T-helper 9 cell (primary cell): Measurements from ENCODE around the gene PNMA5.
"Not testable (repeated sequence)": the region's sequence is repeated elsewhere in the genome, so short reads cannot be mapped to it uniquely, and the experiment has no call there.

Source experiments
- DNase-seq: peaks from one replicate; pipeline ENCODE4 v3.0.0-alpha.2; 2020
- total RNA-seq, 2 donors: gene quantifications; one replicate each; lab custom pipeline; 2026; lab: John Stamatoyannopoulos, UW

PNMA5 gene
- total RNA-seq, result 0.07 to 0.48 reads per million in 2 donors

DNA sequence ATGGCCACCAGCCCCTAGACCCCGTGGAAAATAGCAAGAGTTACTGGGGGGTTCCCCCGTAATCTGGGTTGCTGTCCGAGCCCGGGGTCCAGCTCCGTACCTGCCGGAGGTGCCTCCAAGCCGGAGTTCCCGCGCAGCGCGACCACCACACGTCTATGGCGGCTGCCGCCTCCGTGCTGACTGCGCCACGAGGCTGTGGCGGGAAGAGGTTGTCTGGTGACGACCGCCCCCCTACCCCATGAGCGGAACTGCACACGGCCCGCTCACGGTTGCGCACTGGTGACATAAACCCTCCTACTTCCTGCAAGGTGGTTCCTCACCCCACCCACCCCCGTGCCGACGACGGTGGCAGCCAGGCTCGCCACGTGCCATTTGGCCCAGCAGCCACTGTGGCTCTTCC, at the start of gene PNMA5:
PNMA5 (minus strand) TSS at position 184 of the 400 bp plus-strand sequence. CDS start 2,518 bp downstream, outside the sequence.
- DNase-seq, result no peak

DNA sequence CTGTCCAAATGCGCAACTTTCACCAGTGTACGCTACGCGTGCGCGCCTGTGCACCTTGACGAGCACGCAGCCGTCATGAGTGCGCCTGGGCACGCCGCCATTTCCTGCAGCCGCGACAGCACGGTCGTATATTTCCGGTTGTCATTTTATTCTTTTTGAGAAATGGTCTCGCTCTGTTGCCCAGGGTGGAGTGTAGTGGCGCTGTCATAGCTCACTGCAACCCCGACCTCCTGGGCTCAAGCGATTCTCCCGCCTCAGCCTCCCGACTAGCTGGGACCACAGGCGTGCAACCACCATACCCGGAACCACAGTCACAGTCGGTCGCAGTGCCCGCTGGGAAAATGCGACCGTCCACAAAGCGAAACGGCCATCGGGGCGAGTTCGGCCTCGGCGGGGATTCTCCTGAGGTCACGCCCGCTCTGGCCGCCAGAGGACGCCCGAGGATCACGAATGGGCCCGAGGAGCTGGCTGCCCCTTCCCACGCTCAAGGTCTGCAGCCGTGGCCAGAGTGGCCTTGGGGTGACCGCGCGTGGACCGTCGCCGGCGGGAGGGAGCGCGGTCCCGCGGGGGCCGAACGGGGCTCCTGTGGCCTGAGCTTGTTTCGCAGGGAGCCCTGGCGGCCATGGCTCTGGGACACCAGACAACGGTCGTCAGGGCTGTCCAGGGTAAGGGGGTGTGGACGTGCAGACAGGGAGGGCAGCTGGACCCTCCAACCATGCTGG, 38.6 kb upstream of the PNMA5 start:
- DNase-seq, result peak; percentile 52

DNA sequence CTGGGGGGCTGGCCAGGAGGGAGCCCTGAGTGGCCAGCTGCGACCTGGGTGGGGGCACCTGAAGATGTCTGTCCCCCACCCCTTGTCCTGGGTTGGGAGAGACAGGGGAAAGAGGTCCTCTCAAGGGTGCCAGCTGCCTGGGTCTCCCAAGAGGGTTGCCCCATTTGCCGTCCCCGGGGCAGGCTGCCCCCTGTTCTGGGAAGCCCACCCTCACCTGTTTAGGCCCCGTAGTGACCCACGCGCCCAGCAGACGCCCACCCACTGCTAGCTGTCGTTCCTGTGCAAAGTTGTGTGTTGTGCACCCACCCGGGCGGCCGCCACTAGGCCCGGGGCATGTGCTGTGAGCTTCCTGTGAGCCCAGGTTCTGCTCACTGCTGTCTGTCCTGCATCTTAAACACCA, 36.9 kb upstream of the PNMA5 start:
- DNase-seq, result no peak

DNA sequence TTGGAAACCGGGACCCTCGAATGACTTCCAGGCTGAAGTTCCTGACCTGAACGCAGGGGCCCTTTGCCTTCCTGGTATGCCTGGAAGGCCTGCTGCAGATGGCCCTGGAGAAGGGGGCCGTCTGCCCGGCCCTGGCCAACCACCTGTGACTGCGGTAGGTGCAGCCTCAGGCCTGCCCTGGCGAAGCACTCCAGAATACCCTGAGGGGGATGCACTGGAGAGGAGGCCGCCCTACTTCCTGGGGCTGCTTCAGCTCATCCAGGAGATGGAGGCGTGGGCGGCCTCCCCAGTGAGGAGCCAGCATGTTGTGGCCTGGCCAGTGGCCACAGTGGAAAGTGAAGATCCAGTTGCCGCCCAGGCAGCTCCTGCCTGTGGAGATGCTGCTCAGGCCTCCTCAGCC, 36.0 kb upstream of the PNMA5 start:
- DNase-seq, result no peak

DNA sequence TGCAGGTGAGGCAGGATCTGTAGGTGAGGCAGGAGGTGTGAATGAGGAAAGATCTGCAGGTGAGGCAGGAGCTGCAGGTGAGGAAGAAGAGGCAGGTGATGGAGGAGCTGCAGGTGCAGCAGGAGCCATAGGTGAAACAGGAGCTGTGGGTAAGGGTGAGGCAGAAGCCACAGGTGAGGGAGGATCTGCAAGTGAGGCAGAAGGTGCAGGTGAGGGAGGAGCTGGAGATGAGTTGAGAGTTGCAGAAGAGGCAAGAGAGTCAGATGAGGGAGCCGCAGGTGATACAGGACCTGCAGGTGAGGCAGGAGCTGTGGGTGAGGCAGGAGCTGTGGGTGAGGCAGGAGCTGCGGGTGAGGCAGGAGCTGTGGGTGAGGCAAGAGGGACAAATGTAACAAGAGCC, 35.2 kb upstream of the PNMA5 start:
- DNase-seq, result no peak

DNA sequence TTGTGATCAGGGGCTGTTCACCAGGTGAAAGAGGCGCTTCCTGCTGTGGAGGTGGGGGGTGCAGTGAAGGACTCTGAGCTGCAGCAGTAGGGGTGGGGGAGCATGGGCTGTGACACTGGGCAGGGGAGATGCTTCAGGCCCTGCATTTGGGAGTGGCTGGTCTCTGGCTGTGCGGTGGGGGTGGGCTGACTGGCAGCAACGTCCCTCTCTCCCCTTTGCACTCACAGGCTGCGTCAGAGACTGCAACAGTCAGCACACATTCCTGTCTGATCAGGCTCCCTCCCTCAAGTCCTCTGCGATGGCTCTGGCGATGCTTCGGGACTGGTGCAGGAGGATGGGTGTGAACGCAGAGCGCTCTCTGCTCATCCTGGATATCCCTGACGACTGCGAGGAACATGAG, 34.6 kb upstream of the PNMA5 start:
- DNase-seq, result not testable (repeated sequence)

DNA sequence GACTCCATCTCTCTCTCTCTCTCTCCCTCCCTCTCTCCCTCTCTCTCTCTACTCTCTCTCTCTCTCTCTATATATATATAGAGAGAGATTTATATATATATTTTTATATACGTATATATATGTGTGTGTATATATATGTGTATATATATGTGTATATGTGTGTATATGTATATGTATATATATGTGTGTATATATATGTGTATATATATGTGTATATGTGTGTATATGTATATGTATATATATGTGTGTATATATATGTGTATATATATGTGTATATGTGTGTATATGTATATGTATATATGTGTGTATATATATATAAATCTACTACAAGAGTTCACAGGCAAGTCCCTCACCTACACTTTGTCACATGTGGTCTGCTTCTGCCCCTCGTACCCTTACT, 32.6 kb upstream of the PNMA5 start:
- not testable (repeated sequence) for DNase-seq

DNA sequence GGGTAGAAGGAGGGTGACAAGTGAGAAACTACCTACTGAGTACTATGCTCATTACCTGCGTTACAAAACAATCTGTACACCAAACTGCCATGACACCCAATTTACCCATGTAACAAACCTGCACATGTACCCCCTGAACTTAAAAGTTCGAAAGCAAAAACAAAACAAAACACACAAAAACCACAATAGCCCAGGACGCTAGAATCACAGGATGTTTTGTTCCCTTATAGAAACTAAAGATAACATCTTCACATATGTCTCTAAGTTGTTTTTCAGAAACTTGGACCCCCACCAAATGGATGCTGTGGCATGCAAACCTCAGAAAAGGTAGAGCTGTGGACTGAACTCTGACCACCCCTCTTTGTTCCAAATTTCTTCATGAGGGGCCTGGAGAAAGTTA, 25.2 kb upstream of the PNMA5 start:
- DNase-seq, result no peak

DNA sequence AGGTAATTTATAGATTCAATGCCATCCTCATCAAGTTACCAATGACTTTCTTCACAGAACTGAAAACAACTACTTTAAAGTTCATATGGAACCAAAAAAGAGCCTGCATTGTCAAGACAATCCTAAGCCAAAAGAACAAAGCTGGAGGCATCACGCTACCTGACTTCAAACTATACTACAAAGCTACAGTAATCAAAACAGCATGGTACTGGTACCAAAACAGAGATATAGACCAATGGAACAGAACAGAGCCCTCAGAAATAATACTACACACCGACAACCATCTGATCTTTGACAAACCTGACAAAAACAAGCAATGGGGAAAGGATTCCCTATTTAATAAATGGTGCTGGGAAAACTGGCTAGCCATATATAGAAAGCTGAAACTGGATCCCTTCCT, 23.3 kb upstream of the PNMA5 start:
- not testable (repeated sequence) for DNase-seq

DNA sequence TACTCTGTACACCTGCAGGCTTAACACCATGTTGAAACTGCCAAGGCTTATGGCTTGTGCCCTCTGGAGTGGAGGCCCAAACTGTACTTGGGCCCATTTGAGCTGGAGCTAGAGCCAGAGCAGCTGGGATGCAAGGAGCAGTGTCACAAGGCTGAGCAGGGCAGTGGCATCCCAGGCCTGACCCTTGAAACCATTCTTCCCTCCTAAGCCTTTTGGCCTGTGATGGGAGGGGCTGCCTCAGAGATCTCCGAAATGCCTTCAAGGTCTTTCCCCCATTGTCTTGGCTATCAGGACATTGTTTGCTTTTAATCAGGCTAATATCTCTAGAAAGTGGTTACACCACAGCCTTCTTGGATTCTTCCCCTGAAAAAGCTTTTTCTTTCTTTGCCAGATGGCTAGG, 10.9 kb upstream of the PNMA5 start:
- DNase-seq, result no peak

DNA sequence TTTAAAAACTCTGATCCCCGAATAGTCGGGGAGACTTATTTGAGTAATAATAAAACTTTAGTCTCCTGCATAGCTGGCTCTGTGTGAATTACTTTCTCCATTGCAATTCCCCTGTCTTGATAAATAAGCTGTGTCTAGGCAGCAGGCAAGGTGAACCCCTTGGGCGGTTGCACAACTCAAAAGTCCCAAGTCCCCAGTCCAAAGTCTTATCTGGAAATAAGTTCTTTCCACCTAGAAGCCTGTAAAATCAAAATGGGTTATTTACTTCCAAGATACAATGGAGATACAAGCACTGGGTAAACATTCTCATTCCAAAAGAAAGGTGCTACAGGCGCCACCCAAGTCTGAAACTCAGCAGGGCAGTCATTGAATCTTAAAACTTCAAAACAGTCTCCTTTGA, 10.1 kb upstream of the PNMA5 start:
- DNase-seq, result no peak

DNA sequence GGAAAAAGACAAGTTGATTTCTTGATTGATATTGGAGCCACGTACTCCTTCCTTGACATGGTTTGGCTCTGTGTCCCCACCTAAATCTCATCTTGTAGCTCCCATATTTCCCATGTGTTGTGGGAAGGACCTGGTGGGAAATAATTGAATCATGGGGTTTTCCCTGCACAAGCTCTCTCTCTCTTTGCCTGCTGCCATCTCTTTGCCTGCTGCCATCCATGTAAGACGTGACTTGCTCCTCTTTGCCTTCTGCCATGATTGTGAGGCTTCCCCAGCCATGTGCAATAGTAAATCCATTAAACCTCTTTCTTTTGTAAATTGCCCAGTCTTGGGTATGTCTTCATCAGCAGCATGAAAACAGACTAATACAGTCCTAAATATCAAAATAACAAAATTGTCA, 8.3 kb upstream of the PNMA5 start:
- not testable (repeated sequence) for DNase-seq

DNA sequence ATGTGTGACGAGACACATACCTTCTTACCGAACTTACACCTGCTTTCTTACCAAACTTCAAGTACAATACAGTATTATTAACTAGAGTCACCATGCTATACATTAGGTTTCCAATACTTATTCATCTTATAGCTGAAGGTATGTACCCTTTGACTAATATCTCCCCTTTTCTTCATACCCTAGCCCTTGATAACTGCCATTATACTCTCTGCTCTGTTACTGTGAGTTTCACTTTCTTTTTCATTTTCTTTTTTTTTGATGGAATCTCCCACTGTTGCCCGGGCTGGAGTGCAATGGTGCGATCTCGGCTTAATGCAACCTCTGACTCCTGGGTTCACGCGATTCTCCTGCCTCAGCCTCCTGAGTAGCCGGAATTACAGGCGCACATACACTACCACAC, 3.4 kb upstream of the PNMA5 start:
- DNase-seq, result no peak

DNA sequence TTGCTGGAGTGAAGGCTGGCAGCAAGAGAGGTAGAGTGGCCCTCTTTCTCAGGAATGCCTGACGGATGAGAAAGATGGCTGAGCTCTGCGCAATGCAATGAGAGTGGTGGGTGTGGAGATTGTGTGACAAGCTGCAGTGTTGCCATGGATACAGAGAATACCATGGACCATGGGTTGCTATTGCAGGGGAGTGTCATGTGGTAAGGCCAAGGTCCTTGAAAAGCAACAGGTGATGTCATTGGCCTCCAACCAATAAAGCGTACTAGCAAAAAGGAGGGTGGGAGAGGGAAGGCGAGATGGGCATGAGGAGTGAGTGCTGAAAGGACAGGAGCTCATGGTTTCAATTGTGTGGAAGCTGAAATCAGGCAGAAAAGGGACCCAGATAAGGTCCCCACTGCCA, 1.8 kb downstream of the PNMA5 start:
- no peak for DNase-seq

DNA sequence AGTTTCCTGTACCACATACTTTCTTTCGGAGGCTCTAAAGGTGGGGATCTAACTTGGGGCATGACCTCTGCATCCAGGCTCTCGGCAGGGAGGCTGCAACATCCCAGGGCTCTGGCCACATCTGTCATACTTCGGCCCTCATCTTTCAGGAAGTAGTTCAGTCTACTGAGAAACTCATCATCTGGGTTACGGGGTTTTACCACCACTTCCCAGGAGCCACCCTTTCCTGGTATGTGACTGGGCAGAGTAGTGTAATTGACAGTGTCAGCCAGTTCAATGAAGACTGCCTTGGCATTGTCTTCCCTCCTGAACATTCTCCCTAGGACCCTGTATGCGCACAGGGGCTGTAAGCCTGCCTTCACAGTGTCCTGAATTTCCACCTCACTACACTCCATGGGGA, 2.8 kb downstream of the PNMA5 start:
- DNase-seq, result no peak

DNA sequence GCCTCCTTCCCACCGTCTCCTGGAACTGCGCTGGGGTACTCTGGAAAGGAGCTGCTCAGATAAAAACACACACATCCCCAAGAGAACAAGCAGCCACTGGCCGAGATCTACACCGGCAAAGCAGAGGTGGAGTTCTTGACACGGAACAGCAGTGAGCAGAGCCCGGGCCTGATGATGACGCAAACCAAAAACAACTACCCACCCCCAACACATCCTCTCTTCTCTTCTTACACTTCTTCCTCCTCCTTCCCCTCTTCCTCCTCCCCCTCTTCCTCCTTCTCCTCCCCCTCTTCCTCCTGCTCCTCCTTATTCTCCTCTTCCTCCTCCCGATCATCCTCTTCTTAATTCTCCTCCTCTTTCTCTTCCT, 4.6 kb downstream of the PNMA5 start:
- no peak for DNase-seq

DNA sequence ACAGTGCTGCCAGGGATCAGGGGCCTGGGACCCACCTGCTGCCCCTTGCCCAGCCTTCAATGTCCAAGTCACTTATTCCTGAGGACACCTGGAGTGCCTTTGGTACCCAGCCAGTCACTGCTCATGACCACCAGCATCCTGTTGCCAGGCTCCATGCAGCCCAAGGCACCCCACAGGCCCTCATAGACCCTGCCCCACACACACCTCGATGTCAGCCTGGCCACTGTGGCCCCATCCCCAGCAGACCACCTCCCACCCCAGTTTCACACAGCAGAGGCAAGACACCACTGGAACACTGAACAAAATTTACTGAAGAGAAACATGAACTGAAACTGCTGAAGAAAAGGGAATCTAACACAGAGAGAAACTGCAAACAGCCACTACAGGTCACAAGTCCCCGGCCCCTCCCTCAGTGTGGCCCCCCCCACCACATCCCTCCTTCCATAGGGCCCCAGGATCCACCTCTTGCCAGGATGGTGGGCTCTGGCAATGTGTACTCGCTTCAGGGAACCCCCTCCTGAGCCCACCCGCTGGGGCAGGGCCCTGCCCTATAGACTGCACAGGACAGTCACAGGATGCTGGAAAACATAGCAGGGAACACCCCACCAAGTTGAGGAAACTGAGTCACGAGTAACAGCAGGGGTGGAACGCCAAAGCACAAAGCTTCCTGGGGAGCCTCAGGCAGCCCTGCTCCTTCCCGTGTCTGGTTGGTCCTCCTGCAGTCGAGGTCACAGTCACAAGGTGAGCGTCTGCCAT, 5.2 kb downstream of the PNMA5 start:
- no peak for DNase-seq

DNA sequence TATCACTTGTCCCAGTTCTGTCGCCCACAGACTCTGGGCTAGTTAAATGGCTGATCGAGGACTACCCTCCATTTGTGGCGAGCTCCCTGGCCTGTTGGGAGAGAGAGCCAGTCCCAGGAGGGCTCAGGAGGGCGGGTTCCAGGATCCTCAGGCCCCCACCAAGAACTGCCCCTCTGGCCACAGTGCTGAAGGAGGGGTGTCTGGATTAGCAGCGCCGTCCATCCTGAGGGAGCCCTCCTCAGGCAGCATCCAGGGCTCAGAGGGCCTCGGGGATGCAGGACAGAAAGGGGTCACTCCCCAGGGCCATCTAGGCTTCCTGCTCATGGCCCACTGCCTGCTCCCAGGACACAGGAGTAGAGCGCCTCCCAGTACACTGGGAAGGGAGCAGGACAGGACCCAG, 6.1 kb downstream of the PNMA5 start:
- DNase-seq, result no peak

DNA sequence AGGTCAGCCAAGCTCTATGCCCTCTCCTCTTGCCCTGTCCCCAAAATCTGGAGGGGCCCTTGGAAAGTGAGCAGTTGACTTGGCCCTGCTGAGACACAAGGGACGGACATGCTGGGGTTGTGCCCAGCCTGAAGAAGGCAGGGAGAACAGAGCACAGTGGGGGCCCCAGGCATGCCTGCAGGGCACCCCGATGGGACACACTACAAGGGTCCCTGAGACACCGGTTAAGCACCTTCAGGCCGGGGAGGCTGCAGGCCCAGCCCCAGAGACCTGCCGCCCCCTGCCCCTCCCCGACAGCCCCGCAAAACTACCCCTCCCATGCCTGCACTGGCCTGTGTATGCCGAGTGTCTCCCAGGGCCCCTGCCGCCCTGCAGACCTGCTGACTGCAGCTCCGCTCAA, 6.8 kb downstream of the PNMA5 start:
- DNase-seq, result not testable (repeated sequence)

DNA sequence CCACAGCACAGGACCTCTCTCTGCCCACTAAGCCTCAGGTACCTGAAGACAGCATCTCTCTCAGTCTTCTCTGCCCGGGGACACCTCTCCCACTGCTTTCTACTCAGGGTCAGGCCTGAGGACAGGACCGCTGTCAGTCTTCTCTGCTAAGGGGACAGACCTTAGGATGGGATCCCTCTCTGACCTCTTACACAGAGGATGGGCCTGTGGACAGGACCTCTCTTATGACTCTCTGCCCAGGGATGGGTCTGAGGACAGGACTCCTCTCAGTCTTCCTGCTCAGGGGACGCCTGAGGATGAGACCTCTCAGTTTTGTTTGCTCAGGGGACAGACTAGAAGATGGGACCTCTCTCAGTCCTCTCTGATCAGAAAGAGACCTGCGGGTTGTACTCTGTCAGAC, 8.5 kb downstream of the PNMA5 start:
- DNase-seq, result not testable (repeated sequence)

DNA sequence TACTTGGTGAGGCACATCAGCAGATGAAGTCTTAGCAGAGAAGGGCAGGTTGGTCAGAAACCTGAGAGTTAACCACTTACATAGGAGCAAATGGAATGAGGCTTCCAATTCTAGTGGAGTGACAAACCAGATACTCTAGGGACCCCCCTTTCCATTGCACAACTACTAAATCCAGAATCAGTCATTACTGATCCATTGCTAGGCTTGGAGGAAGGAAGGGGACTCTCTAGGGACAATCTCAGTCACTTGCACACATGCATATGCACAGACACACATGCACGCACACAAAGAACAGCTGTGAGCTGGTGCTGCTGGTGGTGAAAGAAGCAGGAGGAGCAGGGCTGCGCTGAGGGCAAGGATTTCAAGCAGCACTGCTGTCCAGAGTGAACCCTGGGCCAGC, 25.7 kb downstream of the PNMA5 start:
- no peak for DNase-seq

DNA sequence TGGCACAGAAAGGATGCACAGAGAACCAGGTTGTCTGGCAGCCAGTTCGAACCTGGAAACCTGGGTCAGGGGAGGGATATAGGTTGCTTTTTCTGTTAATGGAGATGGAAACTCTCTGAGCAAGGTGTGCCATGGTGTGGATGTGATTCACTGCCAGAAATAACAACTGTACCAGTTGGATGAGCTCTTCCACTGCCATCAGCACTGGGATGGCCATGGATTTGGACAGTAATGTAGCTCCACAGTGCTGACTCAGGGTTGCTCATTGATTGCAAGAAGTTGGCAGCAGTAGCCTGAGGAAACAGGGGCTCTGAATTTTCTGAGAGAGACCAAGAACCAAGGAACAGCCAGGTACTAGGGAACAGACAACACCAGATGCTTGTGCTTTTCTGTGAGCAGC, 33.8 kb downstream of the PNMA5 start:
- no peak for DNase-seq

DNA sequence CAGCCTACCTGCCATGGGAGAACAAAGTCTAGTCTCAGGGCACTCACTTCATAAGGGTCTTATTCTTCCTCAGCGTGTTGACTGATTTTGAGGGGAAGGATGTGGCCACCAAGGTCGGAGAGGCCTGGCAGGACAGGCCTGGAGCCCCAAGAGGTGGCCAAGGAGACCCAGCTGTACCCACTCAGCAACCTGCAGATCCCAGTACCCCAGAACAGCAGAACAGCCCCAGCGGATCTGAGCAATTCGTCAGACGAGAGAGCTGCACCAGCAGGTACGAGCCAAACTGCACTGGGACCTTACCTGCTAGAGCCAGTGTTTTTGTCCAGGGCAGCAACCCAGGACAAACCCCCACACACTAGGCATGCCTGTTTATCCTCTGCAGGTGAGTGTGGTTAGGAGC, 34.3 kb downstream of the PNMA5 start:
- DNase-seq, result no peak
